ENCODE measurements around the gene SOX4. TPM values are rescaled to one million over a fixed set of nuclear protein-coding genes. Genes with fewer than 3 reads are reported as not detected.
A peak's percentile ranks its signal among the peaks of the same experiment; 100 is the strongest.

The SOX4 gene
- total RNA-seq, 1 donor from 2014 or later = 132 TPM

GRCh38 chr6:21604081-21604480 lies 10.5 kb downstream of the SOX4 start:
- Mint-ChIP-seq H3K9me3 (ENCODE audit: unreplicated experiment) (no peaks in the 10 kb centered on the region), H3K4me3 (ENCODE audit: unreplicated experiment) (no peak overlapping the region), H3K36me3 (ENCODE audit: low read depth, unreplicated experiment) (no peaks in the 10 kb centered on the region), H3K4me1 (ENCODE audit: unreplicated experiment) (peaks cover 38% of the 10 kb centered on the region), H3K27ac (ENCODE audit: unreplicated experiment) (peak overlapping the region; percentile 44), H3K27me3 (ENCODE audit: unreplicated experiment) (peaks cover 10% of the 10 kb centered on the region)
- no peak for DNase-seq (ENCODE audit: low spot score)
- no peak for TF ChIP-seq CTCF (IDR thresholded peaks at IDR 0.05; ENCODE audit: unreplicated experiment)

GRCh38 chr6:21605166-21605565 lies 11.6 kb downstream of the SOX4 start:
- Mint-ChIP-seq H3K27ac (ENCODE audit: unreplicated experiment) (no peak overlapping the region), H3K4me1 (ENCODE audit: unreplicated experiment) (peaks cover 33% of the 10 kb centered on the region), H3K9me3 (ENCODE audit: unreplicated experiment) (no peaks in the 10 kb centered on the region), H3K4me3 (ENCODE audit: unreplicated experiment) (no peak overlapping the region), H3K36me3 (ENCODE audit: low read depth, unreplicated experiment) (no peaks in the 10 kb centered on the region), H3K27me3 (ENCODE audit: unreplicated experiment) (peaks cover 13% of the 10 kb centered on the region)
- DNase-seq (ENCODE audit: low spot score) = no peak
- no peak for TF ChIP-seq CTCF (IDR thresholded peaks at IDR 0.05; ENCODE audit: unreplicated experiment)

GRCh38 chr6:21608601-21609000 lies 15.1 kb downstream of the SOX4 start:
- H3K36me3 Mint-ChIP-seq (ENCODE audit: low read depth, unreplicated experiment) = no peaks in the 10 kb centered on the region
- H3K27ac Mint-ChIP-seq (ENCODE audit: unreplicated experiment) = no peak overlapping the region
- peaks cover 22% of the 10 kb centered on the region for H3K4me1 Mint-ChIP-seq (ENCODE audit: unreplicated experiment)
- H3K9me3 Mint-ChIP-seq (ENCODE audit: unreplicated experiment) = no peaks in the 10 kb centered on the region
- no peak for DNase-seq (ENCODE audit: low spot score)
- TF ChIP-seq CTCF (IDR thresholded peaks at IDR 0.05; ENCODE audit: unreplicated experiment) = no peak
- peaks cover 12% of the 10 kb centered on the region for H3K27me3 Mint-ChIP-seq (ENCODE audit: unreplicated experiment)
- no peak overlapping the region for H3K4me3 Mint-ChIP-seq (ENCODE audit: unreplicated experiment)

- TF ChIP-seq CTCF (IDR thresholded peaks at IDR 0.05; ENCODE audit: unreplicated experiment) = no peak
- DNase-seq (ENCODE audit: low spot score) = no peak
- Mint-ChIP-seq H3K27me3 (ENCODE audit: unreplicated experiment) (peaks cover 8% of the 10 kb centered on the region), H3K9me3 (ENCODE audit: unreplicated experiment) (no peaks in the 10 kb centered on the region), H3K4me3 (ENCODE audit: unreplicated experiment) (no peak overlapping the region), H3K36me3 (ENCODE audit: low read depth, unreplicated experiment) (no peaks in the 10 kb centered on the region), H3K4me1 (ENCODE audit: unreplicated experiment) (peaks cover 23% of the 10 kb centered on the region), H3K27ac (ENCODE audit: unreplicated experiment) (no peak overlapping the region)
Measured at GRCh38 chr6:21609881-21610329, 16.4 kb downstream of the SOX4 start.

GRCh38 chr6:21610341-21610740 lies 16.8 kb downstream of the SOX4 start:
- Mint-ChIP-seq H3K9me3 (ENCODE audit: unreplicated experiment) (no peaks in the 10 kb centered on the region), H3K4me3 (ENCODE audit: unreplicated experiment) (no peak overlapping the region), H3K27ac (ENCODE audit: unreplicated experiment) (no peak overlapping the region), H3K27me3 (ENCODE audit: unreplicated experiment) (peaks cover 8% of the 10 kb centered on the region), H3K36me3 (ENCODE audit: low read depth, unreplicated experiment) (no peaks in the 10 kb centered on the region), H3K4me1 (ENCODE audit: unreplicated experiment) (peaks cover 28% of the 10 kb centered on the region)
- no peak for TF ChIP-seq CTCF (IDR thresholded peaks at IDR 0.05; ENCODE audit: unreplicated experiment)
- DNase-seq (ENCODE audit: low spot score) = no peak

All from endothelial cell (in vitro differentiated cells).